ENCODE measurements around the gene CBR1. TPM values are rescaled to one million over a fixed set of nuclear protein-coding genes. Genes with fewer than 3 reads are reported as not detected.

The CBR1 gene
- total and polyA plus RNA-seq, 2 of the 8 experiments (the other 6 are each of a cell fraction or from before 2014, with no cell fraction given), result 1.8 to 207 TPM

- TF ChIP-seq, protein P1, sequence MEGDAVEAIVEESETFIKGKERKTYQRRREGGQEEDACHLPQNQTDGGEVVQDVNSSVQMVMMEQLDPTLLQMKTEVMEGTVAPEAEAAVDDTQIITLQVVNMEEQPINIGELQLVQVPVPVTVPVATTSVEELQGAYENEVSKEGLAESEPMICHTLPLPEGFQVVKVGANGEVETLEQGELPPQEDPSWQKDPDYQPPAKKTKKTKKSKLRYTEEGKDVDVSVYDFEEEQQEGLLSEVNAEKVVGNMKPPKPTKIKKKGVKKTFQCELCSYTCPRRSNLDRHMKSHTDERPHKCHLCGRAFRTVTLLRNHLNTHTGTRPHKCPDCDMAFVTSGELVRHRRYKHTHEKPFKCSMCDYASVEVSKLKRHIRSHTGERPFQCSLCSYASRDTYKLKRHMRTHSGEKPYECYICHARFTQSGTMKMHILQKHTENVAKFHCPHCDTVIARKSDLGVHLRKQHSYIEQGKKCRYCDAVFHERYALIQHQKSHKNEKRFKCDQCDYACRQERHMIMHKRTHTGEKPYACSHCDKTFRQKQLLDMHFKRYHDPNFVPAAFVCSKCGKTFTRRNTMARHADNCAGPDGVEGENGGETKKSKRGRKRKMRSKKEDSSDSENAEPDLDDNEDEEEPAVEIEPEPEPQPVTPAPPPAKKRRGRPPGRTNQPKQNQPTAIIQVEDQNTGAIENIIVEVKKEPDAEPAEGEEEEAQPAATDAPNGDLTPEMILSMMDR (IDR thresholded peaks at IDR 0.05; ENCODE audit: control extremely low read depth in 1 of 3, insufficient read depth in 1 of 3, low read depth in 1 of 3, low read length in 3 of 3), result no peak
- TF ChIP-seq CTBP2 (IDR thresholded peaks at IDR 0.05; ENCODE audit: borderline replicate concordance, insufficient read depth, insufficient read length, low read length) (no peak), TCF12 (IDR thresholded peaks at IDR 0.05; ENCODE audit: low read depth, low read length) (no peak), EZH2 (IDR thresholded peaks at IDR 0.05; ENCODE audit: low read depth, low read length, severe bottlenecking) (no peak), HDAC2 (IDR thresholded peaks at IDR 0.05; ENCODE audit: borderline replicate concordance in 1 of 2, low read depth in 2 of 2, low read length in 2 of 2) (no peak)
Measured at GRCh38 chr21:36029309-36029708, 40.5 kb upstream of the CBR1 start (continued).

Data from H1 (cell line).